ENCODE data around the gene BAG5.
"Not testable (repeated sequence)": the region's sequence is repeated elsewhere in the genome, so short reads cannot be mapped to it uniquely, and the experiment has no call there.

Gene BAG5

GRCh38 chr14:103522649-103523574 lies 39.5 kb downstream of the BAG5 start, which contains the start of gene CKB:
CKB (minus strand) TSS chr14:103522830; CDS start chr14:103522493, 337 bp downstream.
- DNase-seq (ENCODE audit: low read depth) = no peak

- DNase-seq (ENCODE audit: low read depth) = no peak
These were observed 40.4 kb downstream of the BAG5 start for GRCh38 chr14:103521951-103522563.

- no peak for DNase-seq (ENCODE audit: low read depth)
These were observed 41.0 kb downstream of the BAG5 start for GRCh38 chr14:103521438-103521950.

GRCh38 chr14:103520657-103521437 lies 41.6 kb downstream of the BAG5 start:
- peak; percentile 59 for DNase-seq (ENCODE audit: low read depth)

- no peak for DNase-seq (ENCODE audit: low read depth)
These were observed 42.2 kb downstream of the BAG5 start for GRCh38 chr14:103520269-103520656.

- DNase-seq (ENCODE audit: low read depth) = no peak
These were observed 42.6 kb downstream of the BAG5 start for GRCh38 chr14:103519837-103520212.

- DNase-seq (ENCODE audit: low read depth) = no peak
These were observed 43.2 kb downstream of the BAG5 start for GRCh38 chr14:103519043-103519836.

GRCh38 chr14:103518422-103519042 lies 43.9 kb downstream of the BAG5 start:
- no peak for DNase-seq (ENCODE audit: low read depth)

- no peak for DNase-seq (ENCODE audit: low read depth)
These were observed 44.6 kb downstream of the BAG5 start for GRCh38 chr14:103517721-103518421.

- no peak for DNase-seq (ENCODE audit: low read depth)
These were observed 45.3 kb downstream of the BAG5 start for GRCh38 chr14:103517174-103517566.

- DNase-seq (ENCODE audit: low read depth) = no peak
These were observed 45.9 kb downstream of the BAG5 start for GRCh38 chr14:103516426-103517173.

- DNase-seq (ENCODE audit: low read depth) = no peak
These were observed 47.6 kb downstream of the BAG5 start for GRCh38 chr14:103514596-103515421.

- no peak for DNase-seq (ENCODE audit: low read depth)
These were observed 49.5 kb downstream of the BAG5 start for GRCh38 chr14:103512701-103513611.

GRCh38 chr14:103512180-103512579 lies 50.3 kb downstream of the BAG5 start:
- DNase-seq (ENCODE audit: low read depth) = not testable (repeated sequence)

- no peak for DNase-seq (ENCODE audit: low read depth)
These were observed 51.4 kb downstream of the BAG5 start for GRCh38 chr14:103510724-103511693.

All from stimulated activated CD8-positive, alpha-beta memory T cell treated with anti-CD3 and anti-CD28 coated beads, Interleukin-12 subunit alpha, Interleukin-12 subunit beta, amount 100 ng/mL, for 4 hours (primary cell).